ENCODE results near the gene DUS3L.
"Not testable (repeated sequence)": the region's sequence is repeated elsewhere in the genome, so short reads cannot be mapped to it uniquely, and the experiment has no call there.

DUS3L gene

DNA sequence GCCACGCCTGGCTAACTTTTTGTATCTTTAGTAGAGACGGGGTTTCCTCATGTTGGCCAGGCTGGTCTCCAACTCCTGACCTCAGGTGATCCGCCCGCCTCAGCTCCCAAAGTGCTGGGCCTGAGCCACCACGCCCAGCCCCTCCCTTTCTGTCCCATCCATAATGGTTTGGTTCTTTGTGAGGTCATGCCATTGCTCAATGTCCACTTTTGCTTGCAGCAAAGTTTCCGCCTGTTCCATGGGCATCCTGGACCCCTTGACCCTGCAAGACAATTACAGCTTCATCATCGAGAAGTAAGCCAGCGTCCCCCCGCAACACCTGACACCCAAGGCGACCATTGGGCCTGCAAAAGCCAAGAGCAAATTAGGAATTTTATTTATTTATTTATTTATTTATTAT lies 23.0 kb downstream of the DUS3L start:
- FAIRE-seq: no peak

DNA sequence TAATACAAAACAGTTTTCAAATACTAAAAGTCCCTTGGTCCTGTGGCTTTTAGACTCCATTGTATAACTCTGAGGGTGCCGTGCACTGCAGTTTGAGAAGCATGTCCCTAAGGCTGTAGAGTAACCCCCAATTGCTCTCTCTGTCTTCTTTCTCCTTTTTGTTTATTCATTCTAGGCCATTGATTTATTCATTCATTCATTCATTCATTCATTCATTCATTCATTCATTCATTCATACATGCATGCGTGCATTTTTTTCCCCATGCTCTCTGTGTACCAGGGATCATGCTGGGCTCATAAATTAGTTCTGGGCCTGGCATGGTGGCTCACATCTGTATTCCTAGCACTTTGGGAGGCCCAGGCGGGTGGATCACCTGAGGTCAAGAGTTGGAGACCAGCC lies 25.7 kb downstream of the DUS3L start:
- FAIRE-seq: no peak

- FAIRE-seq: no peak
Observed at GRCh38 chr19:5762608-5763217, 28.2 kb downstream of the DUS3L start.

GRCh38 chr19:5753743-5754142 lies 37.2 kb downstream of the DUS3L start:
- FAIRE-seq: no peak

- no peak for FAIRE-seq
Observed at GRCh38 chr19:5751709-5752108, 39.3 kb downstream of the DUS3L start.

- FAIRE-seq: no peak
Observed at GRCh38 chr19:5749505-5749904, 41.5 kb downstream of the DUS3L start.

DNA sequence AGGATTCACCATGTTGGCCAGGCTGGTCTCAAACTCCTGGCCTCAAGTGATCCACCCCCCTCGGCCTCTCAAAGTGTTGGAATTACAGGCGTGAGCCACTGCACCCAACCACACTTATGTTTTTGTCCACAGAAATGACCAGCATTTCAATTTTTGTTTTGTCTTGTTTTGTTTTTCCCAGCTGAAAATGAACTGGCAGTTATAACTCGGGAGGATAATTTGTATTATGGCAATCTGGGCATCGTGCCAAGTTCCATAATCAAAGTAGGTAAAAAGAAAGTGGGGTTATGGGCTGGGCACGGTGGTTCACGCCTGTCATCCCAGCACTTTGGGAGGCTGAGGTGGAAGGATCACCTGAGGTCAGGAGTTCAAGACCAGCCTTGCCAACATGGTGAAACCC lies 42.0 kb downstream of the DUS3L start:
- FAIRE-seq: not testable (repeated sequence)

- not testable (repeated sequence) for FAIRE-seq
Observed at GRCh38 chr19:5744999-5745398, 46.0 kb downstream of the DUS3L start.

- no peak for FAIRE-seq
Observed at GRCh38 chr19:5743630-5744029, 47.3 kb downstream of the DUS3L start.

DNA sequence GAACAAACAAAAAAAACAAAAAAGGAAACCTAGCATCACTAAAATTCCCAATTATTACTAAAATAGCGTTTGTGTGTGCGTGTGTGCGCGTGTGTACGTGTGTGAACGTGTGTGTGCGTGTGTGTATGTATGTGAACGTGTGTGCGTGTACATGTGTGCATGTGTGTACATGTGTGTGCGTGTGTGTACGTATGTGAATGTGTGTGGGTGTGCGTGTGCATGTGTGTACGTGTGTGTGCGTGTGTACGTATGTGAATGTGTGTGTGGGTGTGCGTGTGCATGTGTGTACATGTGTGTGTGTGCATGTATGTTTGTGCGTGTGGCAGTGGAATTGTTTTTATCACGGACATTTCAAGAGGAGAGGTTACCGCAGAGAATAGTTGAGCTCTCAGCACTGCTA lies 48.9 kb downstream of the DUS3L start:
- FAIRE-seq: no peak

GRCh38 chr19:5738423-5738822 lies 52.5 kb downstream of the DUS3L start:
- FAIRE-seq: no peak

Measured in colon (tissue), 2 donors.